Medulla oblongata (tissue), 1 donor: ENCODE results near the gene ACVR1.

ENCODE experiments used
- DNase-seq: peaks from one replicate; pipeline ENCODE4 v3.0.0-alpha.2; 2015; ENCODE audit errors: extremely low spot score

Gene ACVR1

GRCh38 chr2:157876066-157876785, at the start of gene ACVR1:
TSS of gene ACVR1 (minus strand) at chr2:157876330. CDS start at chr2:157799493, 76,837 bp downstream.
- DNase-seq = peak; percentile 99

- DNase-seq = no peak
Observed at GRCh38 chr2:157925071-157925470, 48.9 kb upstream of the ACVR1 start.

GRCh38 chr2:157923598-157924217, 47.6 kb upstream of the ACVR1 start:
- DNase-seq = no peak

- no peak for DNase-seq
Observed at GRCh38 chr2:157922815-157923214, 46.7 kb upstream of the ACVR1 start.

GRCh38 chr2:157922336-157922735, 46.2 kb upstream of the ACVR1 start:
- DNase-seq = no peak

- no peak for DNase-seq
Observed at GRCh38 chr2:157920736-157921135, 44.6 kb upstream of the ACVR1 start.

GRCh38 chr2:157919181-157919580, 43.1 kb upstream of the ACVR1 start:
- DNase-seq = no peak

- no peak for DNase-seq
Observed at GRCh38 chr2:157918319-157918718, 42.2 kb upstream of the ACVR1 start.

GRCh38 chr2:157911750-157912149, 35.6 kb upstream of the ACVR1 start:
- DNase-seq = no peak

- DNase-seq = no peak
Observed at GRCh38 chr2:157911246-157911645, 35.1 kb upstream of the ACVR1 start.

- DNase-seq = no peak
Observed at GRCh38 chr2:157905092-157905491, 29.0 kb upstream of the ACVR1 start.

GRCh38 chr2:157903626-157904025, 27.5 kb upstream of the ACVR1 start:
- DNase-seq = no peak

- DNase-seq = no peak
Observed at GRCh38 chr2:157903151-157903550, 27.0 kb upstream of the ACVR1 start.

GRCh38 chr2:157902692-157903091, 26.6 kb upstream of the ACVR1 start:
- DNase-seq = no peak

GRCh38 chr2:157901325-157901724, 25.2 kb upstream of the ACVR1 start:
- no peak for DNase-seq

- DNase-seq = no peak
Observed at GRCh38 chr2:157900684-157901083, 24.6 kb upstream of the ACVR1 start.

GRCh38 chr2:157900203-157900602, 24.1 kb upstream of the ACVR1 start:
- no peak for DNase-seq

GRCh38 chr2:157899125-157899839, 23.2 kb upstream of the ACVR1 start:
- DNase-seq = no peak

GRCh38 chr2:157898591-157898996, 22.5 kb upstream of the ACVR1 start:
- no peak for DNase-seq

GRCh38 chr2:157897106-157897971, 21.2 kb upstream of the ACVR1 start:
- no peak for DNase-seq

GRCh38 chr2:157895531-157895930, 19.4 kb upstream of the ACVR1 start:
- no peak for DNase-seq
